ENCODE results near the gene HEMGN.
"Not testable (repeated sequence)": the region's sequence is repeated elsewhere in the genome, so short reads cannot be mapped to it uniquely, and the experiment has no call there.

The HEMGN gene

GRCh38 chr9:97963232-97963631 lies 25.3 kb upstream of the HEMGN start:
- no peak for DNase-seq

GRCh38 chr9:97962575-97962974 lies 24.6 kb upstream of the HEMGN start:
- no peak for DNase-seq

- no peak for DNase-seq
Measured at GRCh38 chr9:97962136-97962535, 24.2 kb upstream of the HEMGN start.

GRCh38 chr9:97961361-97961760 lies 23.4 kb upstream of the HEMGN start:
- no peak for DNase-seq

GRCh38 chr9:97960678-97961328 lies 22.8 kb upstream of the HEMGN start:
- DNase-seq = not testable (repeated sequence)

DNA sequence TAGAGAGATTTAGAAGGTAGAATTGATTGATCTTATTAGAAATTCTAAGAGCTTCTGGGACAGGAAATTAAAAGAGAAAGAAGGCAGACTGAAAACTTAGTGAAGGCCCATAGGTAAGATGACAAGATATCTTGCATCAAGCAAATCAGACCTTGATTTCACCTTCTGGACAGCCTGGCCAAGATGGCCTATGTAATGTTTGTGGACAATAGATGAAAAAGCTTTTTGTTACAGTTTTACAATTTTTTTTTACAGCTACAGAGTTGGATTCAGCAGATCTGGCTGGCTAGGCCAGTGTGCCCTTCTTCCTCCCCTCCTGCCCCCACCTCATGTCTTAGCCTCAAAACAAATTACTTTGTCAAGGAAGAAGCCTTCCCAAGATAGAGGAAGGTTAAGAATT lies 21.6 kb upstream of the HEMGN start:
- DNase-seq = no peak

DNA sequence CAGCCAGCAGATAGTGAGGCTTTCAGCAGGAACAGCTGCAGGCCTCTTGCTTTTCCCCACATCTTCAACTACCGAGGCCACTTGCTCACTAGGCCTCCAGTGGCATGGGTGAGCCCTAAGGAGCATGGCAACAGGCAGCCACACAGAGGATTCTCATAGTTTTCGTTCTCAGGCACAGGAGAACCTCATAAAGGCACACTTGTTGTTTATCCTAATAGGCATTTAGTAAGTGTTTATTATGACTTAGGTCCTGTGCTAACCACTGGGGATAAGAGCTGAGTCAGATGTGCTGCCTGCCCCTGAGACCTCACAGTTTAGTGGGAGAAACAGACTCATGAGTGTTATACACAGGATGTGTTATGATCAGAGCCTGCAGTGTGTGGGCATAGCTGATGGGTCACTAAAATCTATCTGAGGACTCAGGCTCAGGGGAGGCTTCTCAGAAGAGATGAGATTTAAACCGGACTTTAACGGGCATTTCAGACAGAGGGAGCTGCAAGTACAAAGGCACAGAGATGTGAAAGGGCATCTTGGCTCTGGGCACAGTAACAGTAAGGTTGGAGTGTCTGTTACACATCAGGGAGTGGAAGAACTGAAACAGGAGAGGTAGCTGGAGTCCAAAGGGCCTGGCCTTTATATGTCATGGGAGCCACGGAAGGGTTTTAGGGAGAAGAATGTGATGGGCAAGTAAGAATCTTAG lies 21.0 kb upstream of the HEMGN start:
- no peak for DNase-seq

DNA sequence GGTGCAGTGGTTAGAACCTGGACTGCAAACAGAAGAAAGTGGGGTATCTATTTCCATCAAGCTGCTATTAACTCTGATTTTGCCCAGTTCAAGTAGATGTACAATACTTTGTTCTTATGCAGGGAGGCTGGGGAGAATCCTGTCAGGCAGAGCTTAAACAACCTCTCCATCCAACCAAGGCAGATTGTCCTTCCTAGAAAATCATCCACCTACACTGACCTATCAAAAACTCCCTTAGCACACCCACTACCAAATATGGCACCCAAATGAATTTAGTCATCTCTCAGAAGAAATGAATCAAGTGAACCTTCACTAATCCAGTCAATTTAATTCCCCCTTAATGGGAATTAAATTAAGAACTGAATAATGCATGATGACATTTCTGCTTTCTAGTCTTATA lies 18.4 kb upstream of the HEMGN start:
- no peak for DNase-seq

- peak; percentile 5 to 21 (median 9) for DNase-seq
Measured at GRCh38 chr9:97954550-97954989, 16.6 kb upstream of the HEMGN start.

GRCh38 chr9:97950873-97951272 lies 12.9 kb upstream of the HEMGN start:
- DNase-seq = peak in 1 of 4 experiments; percentile 10

DNA sequence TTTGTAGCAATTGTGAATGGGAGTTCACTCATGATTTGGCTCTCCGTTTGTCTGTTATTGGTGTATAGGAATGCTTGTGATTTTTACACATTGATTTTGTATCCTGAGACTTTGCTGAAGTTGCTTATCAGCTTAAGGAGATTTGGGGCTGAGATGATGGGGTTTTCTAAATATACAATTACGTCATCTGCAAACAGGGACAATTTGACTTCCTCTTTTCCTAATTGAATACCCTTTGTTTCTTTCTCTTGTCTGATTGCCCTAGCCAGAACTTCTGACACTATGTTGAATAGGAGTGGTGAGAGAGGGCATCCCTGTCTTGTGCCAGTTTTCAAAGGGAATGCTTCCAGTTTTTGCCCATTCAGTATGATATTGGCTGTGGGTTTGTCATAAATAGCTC lies 9.1 kb upstream of the HEMGN start:
- not testable (repeated sequence) for DNase-seq

- DNase-seq = not testable (repeated sequence)
Measured at GRCh38 chr9:97945470-97945869, 7.5 kb upstream of the HEMGN start.

GRCh38 chr9:97944612-97945011 lies 6.6 kb upstream of the HEMGN start:
- DNase-seq = no peak

DNA sequence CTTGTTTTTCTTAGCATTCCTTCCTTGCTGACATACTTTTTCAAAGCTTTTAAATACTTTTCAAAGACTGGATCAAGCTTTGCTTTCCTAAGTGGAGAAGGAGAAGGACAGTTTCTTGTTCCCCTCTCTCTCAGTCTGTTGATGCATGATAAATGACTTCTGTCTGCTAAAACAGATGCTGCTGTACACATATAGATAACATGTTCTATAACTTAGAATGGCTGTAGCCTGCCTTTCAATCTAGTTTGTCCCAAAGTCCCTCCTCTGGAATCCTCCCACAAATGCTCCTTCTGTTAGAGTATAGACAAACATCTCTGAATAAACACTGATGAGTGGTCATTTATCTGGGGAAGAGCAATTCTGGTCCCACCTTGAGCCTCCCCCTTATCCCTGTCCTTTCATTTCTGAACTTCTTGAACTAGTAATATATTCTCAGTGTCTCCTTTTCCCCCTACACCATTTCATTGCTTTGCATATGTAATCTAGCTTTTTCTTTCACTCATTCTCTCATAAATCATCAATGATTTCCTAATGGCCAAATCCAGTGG lies 5.4 kb upstream of the HEMGN start:
- no peak for DNase-seq

DNA sequence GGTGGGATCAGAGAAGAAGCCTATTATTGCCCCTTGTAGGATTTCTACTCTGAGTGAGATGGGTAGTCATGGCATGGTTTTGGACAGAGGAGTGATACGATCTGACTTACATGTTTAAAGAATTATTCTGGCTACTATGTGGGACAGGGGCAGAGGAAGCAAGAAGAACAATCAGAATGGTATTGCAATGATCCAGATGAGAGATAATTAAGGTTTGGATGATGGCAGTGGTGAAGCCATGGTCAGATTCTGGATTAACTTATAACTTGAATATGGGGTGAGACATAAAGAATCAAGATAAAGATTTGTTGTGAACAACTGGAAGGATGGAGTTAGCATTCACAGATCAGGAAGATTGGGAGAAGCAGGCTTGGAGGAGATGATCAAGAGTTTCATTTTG lies 3.4 kb upstream of the HEMGN start:
- DNase-seq = no peak

DNA sequence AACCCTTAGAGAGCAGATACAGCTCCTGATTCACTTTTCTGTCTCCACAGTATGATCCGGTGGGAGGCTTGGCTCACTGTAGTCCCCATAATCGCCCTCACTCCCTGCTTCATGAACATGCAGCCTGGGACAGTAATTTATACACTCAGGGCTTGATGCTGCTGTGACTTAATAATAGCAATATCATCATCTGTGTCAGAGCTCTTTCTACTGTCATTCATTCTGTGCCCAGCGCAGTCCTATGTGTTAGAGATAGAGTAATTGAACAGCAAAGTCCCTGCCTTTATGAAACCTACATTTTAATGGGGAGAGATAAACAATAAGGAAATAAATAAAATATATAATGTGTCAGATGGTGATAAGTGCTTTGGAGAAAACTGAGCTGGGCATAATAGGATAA lies 2.8 kb upstream of the HEMGN start:
- DNase-seq = no peak

DNA sequence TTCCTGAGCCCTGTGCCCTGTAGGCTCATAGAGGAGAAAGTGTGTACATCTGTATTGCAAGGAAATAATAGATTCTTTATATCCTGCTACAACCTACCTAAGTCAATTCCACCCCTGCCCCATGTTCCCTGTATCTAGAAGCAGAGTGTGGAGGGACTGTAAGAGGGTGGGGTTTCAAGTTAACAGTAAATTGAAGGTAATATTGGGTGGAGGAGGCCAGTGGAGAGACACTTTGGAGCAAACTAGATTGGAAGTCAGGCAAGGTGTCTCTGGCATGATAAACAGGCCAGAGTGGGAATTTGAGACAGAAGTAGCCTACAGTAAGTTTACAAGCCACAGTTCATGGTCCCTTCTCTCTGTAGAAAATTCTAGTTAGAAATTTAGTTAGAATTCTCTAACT lies 2.3 kb upstream of the HEMGN start:
- DNase-seq = no peak

- DNase-seq = no peak
Measured at GRCh38 chr9:97936998-97937397, 974 bp downstream of the HEMGN start.

GRCh38 chr9:97935276-97935675 lies 2.7 kb downstream of the HEMGN start:
- DNase-seq = no peak

- no peak for DNase-seq
Measured at GRCh38 chr9:97934321-97935115, 3.5 kb downstream of the HEMGN start.

- no peak for DNase-seq
Measured at GRCh38 chr9:97933297-97933998, 4.5 kb downstream of the HEMGN start.

- DNase-seq = no peak
Measured at GRCh38 chr9:97930972-97931371, 7.0 kb downstream of the HEMGN start.
